Suprapubic skin (tissue), 4 donors: ENCODE measurements around the gene CNPY3.

Experiments used
- CTCF ChIP-seq, 2 donors: fragments of 200-600 bp in 1 of 2; fragments of 450-650 bp in 1 of 2; sonication (generic) in 1 of 2; IDR thresholded peaks; one replicate each; pipeline ENCODE4 v1.5.1; 2016 to 2019; ENCODE audit warnings: antibody characterized with exemption in 2 of 2, mild to moderate bottlenecking in 1 of 2, moderate library complexity in 1 of 2
- EP300 ChIP-seq: sonication (generic); formaldehyde crosslinking; IDR thresholded peaks from one replicate; pipeline ENCODE4 v1.6.1; 2017; ENCODE audit warnings: antibody characterized with exemption
- POLR2AphosphoS5 ChIP-seq, 3 donors: sonication (generic); formaldehyde crosslinking; IDR thresholded peaks; one replicate each; pipeline ENCODE4 v1.6.1; 2017; ENCODE audit warnings: antibody characterized with exemption in 3 of 3

GRCh38 chr6:42936398-42936797, 7.1 kb downstream of the CNPY3 start:
- TF ChIP-seq CTCF (IDR thresholded peaks at IDR 0.05): no peak
- no peak for TF ChIP-seq POLR2AphosphoS5 (IDR thresholded peaks at IDR 0.05)
- TF ChIP-seq EP300: no peak
